Natural killer cell treated with Interleukin-12 subunit alpha and Interleukin-12 subunit beta and Interleukin-15 and Interleukin-18, amount 100 ng/mL, for 72 hours (primary cell): Measurements from ENCODE around the gene RNF130. TPM values are rescaled to one million over a fixed set of nuclear protein-coding genes. Genes with fewer than 3 reads are reported as not detected.

Experiments
- ATAC-seq, 2 donors: fragments of 150-1000 bp; cut with Tn5 transposase in 1 of 2; sonication (Bioruptor Pico), chemical (Tn5 transposase) in 1 of 2; 2 replicates each; pipeline ENCODE4 v1.10.0; 2021
- DNase-seq: peaks from one replicate; pipeline ENCODE4 v3.0.0; 2022; ENCODE audit warnings: low spot score
- H3K27ac Mint-ChIP-seq, 2 donors: 1 replicate in 1 of 2; 2 replicates in 1 of 2; pipeline ENCODE4 v1.8.0; 2022; ENCODE audit warnings: mixed read lengths in 2 of 2, mild to moderate bottlenecking in 1 of 2, moderate library complexity in 1 of 2
- H3K27me3 Mint-ChIP-seq, 2 donors: 1 replicate in 1 of 2; 2 replicates in 1 of 2; pipeline ENCODE4 v1.8.0; 2022; ENCODE audit warnings: mixed read lengths in 2 of 2
- H3K36me3 Mint-ChIP-seq: one replicate; pipeline ENCODE4 v1.8.0; 2022; ENCODE audit warnings: mixed read lengths
- H3K4me1 Mint-ChIP-seq, 2 donors: 1 replicate in 1 of 2; 2 replicates in 1 of 2; pipeline ENCODE4 v1.8.0; 2022; ENCODE audit warnings: low read depth in 2 of 2, mixed read lengths in 2 of 2, mild to moderate bottlenecking in 1 of 2
- H3K4me3 Mint-ChIP-seq: one replicate; pipeline ENCODE4 v1.8.0; 2022; ENCODE audit warnings: mixed read lengths
- H3K9me3 Mint-ChIP-seq: 2 replicates; pipeline ENCODE4 v1.8.0; 2022; ENCODE audit warnings: mixed read lengths
- total RNA-seq, 2 donors: library from RNA; stranded (reverse); gene quantifications; one replicate each; pipeline ENCODE4 v1.2.3, GENCODE V29; 2022

The RNF130 gene
- total RNA-seq, 2 donors from 2014 or later, result 12.4 to 17.0 TPM

GRCh38 chr5:180084638-180085561 lies 13.3 kb upstream of the RNF130 start:
- Mint-ChIP-seq H3K4me3 (no peak overlapping the region), H3K9me3 (no peaks in the 10 kb centered on the region), H3K4me1 (peaks cover 26 to 28% of the 10 kb centered on the region in 2 donors), H3K36me3 (no peaks in the 10 kb centered on the region), H3K27ac (no peak overlapping the region), H3K27me3 (peaks cover 6 to 32% of the 10 kb centered on the region in 2 donors)
- no peak for ATAC-seq
- no peak for DNase-seq

- Mint-ChIP-seq H3K4me1 (peaks cover 26 to 28% of the 10 kb centered on the region in 2 donors), H3K27me3 (peaks cover 6 to 37% of the 10 kb centered on the region in 2 donors), H3K27ac (no peak overlapping the region), H3K4me3 (no peak overlapping the region), H3K9me3 (no peaks in the 10 kb centered on the region), H3K36me3 (no peaks in the 10 kb centered on the region)
- ATAC-seq (no peak), DNase-seq (no peak)
Observed at GRCh38 chr5:180083529-180084060, 12.0 kb upstream of the RNF130 start.

- Mint-ChIP-seq H3K27me3 (peaks cover 6 to 33% of the 10 kb centered on the region in 2 donors), H3K4me1 (peaks cover 20 to 23% of the 10 kb centered on the region in 2 donors)
- DNase-seq, result no peak
Observed at GRCh38 chr5:180082633-180083420, 11.3 kb upstream of the RNF130 start.

GRCh38 chr5:180081481-180081880 lies 9.9 kb upstream of the RNF130 start:
- H3K9me3 Mint-ChIP-seq, result no peaks in the 10 kb centered on the region
- H3K27me3 Mint-ChIP-seq, result peaks cover 9 to 34% of the 10 kb centered on the region in 2 donors
- H3K36me3 Mint-ChIP-seq, result no peaks in the 10 kb centered on the region
- no peak overlapping the region for H3K4me3 Mint-ChIP-seq
- DNase-seq (no peak), ATAC-seq (no peak)
- H3K27ac Mint-ChIP-seq, result no peak overlapping the region
- peaks cover 10 to 13% of the 10 kb centered on the region in 2 donors for H3K4me1 Mint-ChIP-seq

More at GRCh38 chr5:180082633-180083420, 11.3 kb upstream of the RNF130 start:
- Mint-ChIP-seq H3K9me3 (no peaks in the 10 kb centered on the region), H3K4me3 (no peak overlapping the region), H3K36me3 (no peaks in the 10 kb centered on the region), H3K27ac (no peak overlapping the region)
- ATAC-seq, result no peak

- Mint-ChIP-seq H3K36me3 (no peaks in the 10 kb centered on the region), H3K4me1 (peaks cover 2 to 8% of the 10 kb centered on the region in 2 donors), H3K9me3 (no peaks in the 10 kb centered on the region), H3K27ac (no peak overlapping the region), H3K27me3 (peaks cover 17 to 36% of the 10 kb centered on the region in 2 donors), H3K4me3 (peak overlapping the region; percentile 66)
- no peak for ATAC-seq
- DNase-seq, result no peak
Observed at GRCh38 chr5:180080486-180081280, 9.1 kb upstream of the RNF130 start.

GRCh38 chr5:180079702-180080466 lies 8.3 kb upstream of the RNF130 start:
- no peaks in the 10 kb centered on the region for H3K36me3 Mint-ChIP-seq
- no peak overlapping the region for H3K4me3 Mint-ChIP-seq
- peaks cover 0 to 6% of the 10 kb centered on the region in 2 donors for H3K4me1 Mint-ChIP-seq
- DNase-seq (no peak), ATAC-seq (peak; percentile 24 to 32)
- H3K27me3 Mint-ChIP-seq, result peaks cover 21 to 38% of the 10 kb centered on the region in 2 donors
- no peaks in the 10 kb centered on the region for H3K9me3 Mint-ChIP-seq
- no peak overlapping the region for H3K27ac Mint-ChIP-seq

GRCh38 chr5:180078348-180078747 lies 6.8 kb upstream of the RNF130 start:
- no peak for DNase-seq
- Mint-ChIP-seq H3K27ac (no peak overlapping the region), H3K4me3 (no peak overlapping the region), H3K27me3 (peaks cover 21 to 31% of the 10 kb centered on the region in 2 donors), H3K36me3 (no peaks in the 10 kb centered on the region), H3K4me1 (peaks cover 0 to 7% of the 10 kb centered on the region in 2 donors), H3K9me3 (no peaks in the 10 kb centered on the region)
- no peak for ATAC-seq

GRCh38 chr5:180077594-180078284 lies 6.2 kb upstream of the RNF130 start:
- no peak for ATAC-seq
- H3K4me1 Mint-ChIP-seq, result peaks cover 0 to 9% of the 10 kb centered on the region in 2 donors
- H3K4me3 Mint-ChIP-seq, result no peak overlapping the region
- peaks cover 19 to 30% of the 10 kb centered on the region in 2 donors for H3K27me3 Mint-ChIP-seq
- H3K9me3 Mint-ChIP-seq, result no peaks in the 10 kb centered on the region
- no peak overlapping the region for H3K27ac Mint-ChIP-seq
- DNase-seq, result no peak
- H3K36me3 Mint-ChIP-seq, result no peaks in the 10 kb centered on the region

GRCh38 chr5:180075703-180076102 lies 4.1 kb upstream of the RNF130 start:
- Mint-ChIP-seq H3K27ac (no peak overlapping the region), H3K9me3 (no peaks in the 10 kb centered on the region), H3K27me3 (peaks cover 15 to 27% of the 10 kb centered on the region in 2 donors), H3K4me1 (peaks cover 5 to 17% of the 10 kb centered on the region in 2 donors), H3K4me3 (no peak overlapping the region), H3K36me3 (no peaks in the 10 kb centered on the region)
- DNase-seq (no peak), ATAC-seq (no peak)

- Mint-ChIP-seq H3K36me3 (no peaks in the 10 kb centered on the region), H3K4me3 (no peak overlapping the region), H3K4me1 (peaks cover 17 to 25% of the 10 kb centered on the region in 2 donors), H3K9me3 (no peaks in the 10 kb centered on the region), H3K27me3 (peaks cover 15 to 24% of the 10 kb centered on the region in 2 donors), H3K27ac (no peak overlapping the region)
- DNase-seq (no peak), ATAC-seq (no peak)
Observed at GRCh38 chr5:180074462-180074861, 2.9 kb upstream of the RNF130 start.

- H3K27me3 Mint-ChIP-seq, result peaks cover 16 to 21% of the 10 kb centered on the region in 2 donors
- H3K4me3 Mint-ChIP-seq, result peak overlapping the region; percentile 67
- H3K9me3 Mint-ChIP-seq, result no peaks in the 10 kb centered on the region
- no peak for ATAC-seq
- no peaks in the 10 kb centered on the region for H3K36me3 Mint-ChIP-seq
- H3K4me1 Mint-ChIP-seq, result peaks cover 25 to 26% of the 10 kb centered on the region in 2 donors
- H3K27ac Mint-ChIP-seq, result peak overlapping the region; percentile 64 to 79
- no peak for DNase-seq
Observed at GRCh38 chr5:180072556-180072955, 997 bp upstream of the RNF130 start.

- Mint-ChIP-seq H3K36me3 (no peaks in the 10 kb centered on the region), H3K27me3 (peaks cover 16 to 21% of the 10 kb centered on the region in 2 donors), H3K4me1 (peaks cover 25 to 26% of the 10 kb centered on the region in 2 donors), H3K27ac (peak overlapping the region in 1 of 2 donors; percentile 79), H3K9me3 (no peaks in the 10 kb centered on the region), H3K4me3 (peak overlapping the region; percentile 67)
- ATAC-seq (no peak), DNase-seq (no peak)
Observed at GRCh38 chr5:180072256-180072548, 643 bp upstream of the RNF130 start.
